Gastrocnemius medialis (tissue), 4 donors: ENCODE measurements around the gene GPC6.

Source experiments
- CTCF ChIP-seq, 5 experiments: fragments of 450-650 bp in 3 of 5; fragments of 200-600 bp in 2 of 5; sonication (generic) in 2 of 5; IDR thresholded peaks in 4 of 5; conservative IDR thresholded peaks in 1 of 5; 1 replicate in 4 of 5; 2 replicates in 1 of 5; pipeline ENCODE4 v1.5.1; 2016 to 2019; ENCODE audit warnings: antibody characterized with exemption in 5 of 5, mild to moderate bottlenecking in 3 of 5, moderate library complexity in 3 of 5
- POLR2A ChIP-seq, 2 donors: fragments of 450-650 bp; IDR thresholded peaks; one replicate each; pipeline ENCODE4 v1.6.1; 2017; ENCODE audit warnings: antibody characterized with exemption in 2 of 2, mild to moderate bottlenecking in 2 of 2, moderate library complexity in 2 of 2

DNA sequence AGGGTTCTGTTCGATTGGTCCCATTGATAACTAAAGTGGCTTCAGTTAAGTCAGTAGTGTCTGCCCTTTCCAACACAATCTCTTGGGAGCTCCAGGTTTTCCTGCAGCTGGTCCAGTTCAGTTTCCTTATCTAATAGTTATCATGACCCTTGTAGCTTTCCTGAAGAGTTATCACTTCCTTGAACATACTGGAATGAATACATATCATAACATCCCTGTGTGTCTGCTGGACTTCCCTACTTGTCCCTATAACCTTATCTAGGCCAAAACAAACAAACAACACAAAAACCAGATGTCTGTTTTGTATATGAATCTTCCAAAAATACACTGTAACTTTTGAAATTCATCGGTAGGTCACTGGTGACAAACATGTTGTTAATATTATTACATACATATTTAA is 1085.3 kb downstream of the GPC6 start:
- TF ChIP-seq CTCF (IDR thresholded peaks at IDR 0.05 in 4 of 5, conservative IDR thresholded peaks at IDR 0.05 in 1 of 5) (no peak), POLR2A (IDR thresholded peaks at IDR 0.05) (no peak)
